Upper lobe of left lung (tissue), 6 donors: ENCODE results near the gene SFSWAP. TPM values are rescaled to one million over a fixed set of nuclear protein-coding genes. Genes with fewer than 3 reads are reported as not detected.

ENCODE experiments used
- ATAC-seq, 2 donors: fragments of 200-7000 bp; cut with Tn5 transposase; one replicate each; pipeline ENCODE4 v1.9.1; 2022; ENCODE audit warnings: mild to moderate bottlenecking in 2 of 2, moderate library complexity in 2 of 2; ENCODE audit not compliant: low FRiP score in 2 of 2
- DNase-seq, 2 donors: peaks; one replicate each; pipeline ENCODE4 v3.0.0-alpha.2; 2019 to 2020
- H3K27ac ChIP-seq, 4 donors: fragments of 200-600 bp; sonication (generic); one replicate each; pipeline ENCODE4 v1.5.1; 2016 to 2019
- H3K27me3 ChIP-seq, 4 donors: fragments of 200-600 bp; sonication (generic); one replicate each; pipeline ENCODE4 v1.5.1; 2017 to 2019
- H3K36me3 ChIP-seq, 4 donors: fragments of 200-600 bp; sonication (generic); one replicate each; pipeline ENCODE4 v1.5.1; 2016 to 2019
- H3K4me1 ChIP-seq, 4 donors: fragments of 200-600 bp; sonication (generic); one replicate each; pipeline ENCODE4 v1.5.1; 2018 to 2019
- H3K4me3 ChIP-seq, 4 donors: fragments of 200-600 bp; sonication (generic); one replicate each; pipeline ENCODE4 v1.5.1; 2017 to 2019; ENCODE audit warnings: mild to moderate bottlenecking in 2 of 4, moderate library complexity in 1 of 4
- H3K9me3 ChIP-seq, 4 donors: fragments of 200-600 bp; sonication (generic); one replicate each; pipeline ENCODE4 v1.5.1; 2018 to 2019
- CTCF ChIP-seq, 6 experiments: fragments of 450-650 bp in 4 of 6; fragments of 200-600 bp in 2 of 6; sonication (generic) in 2 of 6; IDR thresholded peaks; one replicate each; pipeline ENCODE4 v1.5.1; 2016 to 2019; ENCODE audit warnings: antibody characterized with exemption in 6 of 6
- EP300 ChIP-seq, 4 donors: sonication (generic); formaldehyde crosslinking; IDR thresholded peaks; one replicate each; pipeline ENCODE4 v1.5.1; 2017; ENCODE audit warnings: antibody characterized with exemption in 4 of 4, control low read depth in 2 of 4
- POLR2A ChIP-seq, 4 donors: fragments of 450-650 bp; IDR thresholded peaks; one replicate each; pipeline ENCODE4 v1.5.1; 2016 to 2017; ENCODE audit warnings: antibody characterized with exemption in 4 of 4, mild to moderate bottlenecking in 2 of 4
- POLR2AphosphoS5 ChIP-seq, 2 donors: sonication (generic); formaldehyde crosslinking; IDR thresholded peaks; one replicate each; pipeline ENCODE4 v1.5.1; 2017; ENCODE audit warnings: antibody characterized with exemption in 2 of 2
- WGBS, 2 donors: methylation state at CpG; one replicate each; pipeline ENCODE4 v1.1.5; 2017 to 2018; 5-methylcytosine and 5-hydroxymethylcytosine counted together
- total RNA-seq, 6 donors: library from RNA; depleted of rRNA in 4 of 6; stranded (reverse); fragments of >200 nt in 4 of 6; gene quantifications; one replicate each; pipeline versions ENCODE4 v1.1.0 to v1.2.1, GENCODE V29; 2016 to 2021
- donor health status: DM: no; HTN: no; CAD: no; lungs with moderate emphysema.
- donor health status: DM: no; HTN: yes; CAD: no; lungs with severe emphysema.

SFSWAP gene
- total RNA-seq, 6 donors from 2014 or later: 33.9 to 136 (median 51.4) TPM

GRCh38 chr12:131784909-131785762 is 74.2 kb downstream of the SFSWAP start:
- no peak for ATAC-seq
- no peaks in the 10 kb centered on the region for H3K9me3 ChIP-seq
- H3K27me3 ChIP-seq: no peaks in the 10 kb centered on the region
- WGBS, 2 donors: 87 to 93% methylated on average over 30 of the region's 30 CpGs
- no peak overlapping the region for H3K4me3 ChIP-seq
- TF ChIP-seq POLR2A (IDR thresholded peaks at IDR 0.05): no peak
- TF ChIP-seq EP300 (IDR thresholded peaks at IDR 0.05): no peak
- no peak for TF ChIP-seq POLR2AphosphoS5 (IDR thresholded peaks at IDR 0.05)
- TF ChIP-seq CTCF (IDR thresholded peaks at IDR 0.05): no peak
- peaks cover 18 to 89% (median 60%) of the 10 kb centered on the region in 4 donors for H3K36me3 ChIP-seq
- H3K27ac ChIP-seq: no peak overlapping the region
- DNase-seq: no peak
- H3K4me1 ChIP-seq: no peaks in the 10 kb centered on the region

- no peak for TF ChIP-seq POLR2AphosphoS5 (IDR thresholded peaks at IDR 0.05)
- no peak for TF ChIP-seq CTCF (IDR thresholded peaks at IDR 0.05)
- no peak for TF ChIP-seq POLR2A (IDR thresholded peaks at IDR 0.05)
- no peak for TF ChIP-seq EP300 (IDR thresholded peaks at IDR 0.05)
- Histone ChIP-seq H3K27ac (no peak overlapping the region), H3K4me3 (no peak overlapping the region), H3K4me1 (no peaks in the 10 kb centered on the region), H3K36me3 (peaks cover 18 to 89% (median 59%) of the 10 kb centered on the region in 4 donors), H3K27me3 (no peaks in the 10 kb centered on the region), H3K9me3 (no peaks in the 10 kb centered on the region)
- no peak for DNase-seq
- ATAC-seq: no peak
- 92 to 93% methylated on average over 15 of the region's 15 CpGs for WGBS, 2 donors
These were observed 75.0 kb downstream of the SFSWAP start for GRCh38 chr12:131785763-131786330.

- no peak overlapping the region for H3K27ac ChIP-seq
- TF ChIP-seq POLR2AphosphoS5 (IDR thresholded peaks at IDR 0.05) (no peak), POLR2A (IDR thresholded peaks at IDR 0.05) (no peak)
- H3K36me3 ChIP-seq: peaks cover 18 to 91% (median 62%) of the 10 kb centered on the region in 4 donors
- H3K27me3 ChIP-seq: no peaks in the 10 kb centered on the region
- WGBS, 2 donors: 85 to 96% methylated on average over 11 to 14 of the region's 15 CpGs
- no peak overlapping the region for H3K4me3 ChIP-seq
- ATAC-seq: peak; percentile 23 to 43
- H3K4me1 ChIP-seq: no peaks in the 10 kb centered on the region
- no peaks in the 10 kb centered on the region for H3K9me3 ChIP-seq
- peak in 1 of 2 donors; percentile 75 for DNase-seq
These were observed 75.4 kb downstream of the SFSWAP start for GRCh38 chr12:131786331-131786730.

- Histone ChIP-seq H3K27ac (no peak overlapping the region), H3K4me1 (no peaks in the 10 kb centered on the region), H3K9me3 (no peaks in the 10 kb centered on the region), H3K27me3 (no peaks in the 10 kb centered on the region), H3K36me3 (peaks cover 18 to 91% (median 63%) of the 10 kb centered on the region in 4 donors), H3K4me3 (no peak overlapping the region)
- WGBS, 2 donors: 93 to 97% methylated on average over 17 of the region's 17 CpGs
- TF ChIP-seq CTCF (IDR thresholded peaks at IDR 0.05): no peak
- TF ChIP-seq POLR2A (IDR thresholded peaks at IDR 0.05): no peak
- TF ChIP-seq POLR2AphosphoS5 (IDR thresholded peaks at IDR 0.05): no peak
- TF ChIP-seq EP300 (IDR thresholded peaks at IDR 0.05): no peak
- peak; percentile 8 to 19 for ATAC-seq
- no peak for DNase-seq
These were observed 76.3 kb downstream of the SFSWAP start for GRCh38 chr12:131787143-131787660.

GRCh38 chr12:131788070-131788469 is 77.2 kb downstream of the SFSWAP start:
- H3K36me3 ChIP-seq: peaks cover 18 to 93% (median 66%) of the 10 kb centered on the region in 4 donors
- TF ChIP-seq EP300 (IDR thresholded peaks at IDR 0.05) (no peak), POLR2A (IDR thresholded peaks at IDR 0.05) (no peak), CTCF (IDR thresholded peaks at IDR 0.05) (no peak)
- H3K4me3 ChIP-seq: no peak overlapping the region
- 92 to 95% methylated on average over 11 of the region's 11 CpGs for WGBS, 2 donors
- H3K27me3 ChIP-seq: no peaks in the 10 kb centered on the region
- no peaks in the 10 kb centered on the region for H3K4me1 ChIP-seq
- DNase-seq: no peak
- no peak overlapping the region for H3K27ac ChIP-seq
- no peak for ATAC-seq
- no peaks in the 10 kb centered on the region for H3K9me3 ChIP-seq
